H9 (cell line): Measurements from ENCODE around the gene CTDSP2. TPM values are rescaled to one million over a fixed set of nuclear protein-coding genes. Genes with fewer than 3 reads are reported as not detected.

Source experiments
- DNase-seq: peaks from one replicate; pipeline ENCODE4 v3.0.0-alpha.2; 2017
- H2AFZ ChIP-seq: one replicate; pipeline ENCODE4 v1.6.1; 2013; ENCODE audit warnings: mild to moderate bottlenecking, low read length, control low read depth, moderate library complexity
- H2AK5ac ChIP-seq: 2 replicates; pipeline ENCODE4 v1.6.1; 2013; ENCODE audit warnings: low read length, control low read depth, mixed read lengths; ENCODE audit not compliant: insufficient read length
- H2BK120ac ChIP-seq: one replicate; pipeline ENCODE4 v1.6.1; 2013; ENCODE audit warnings: low read depth, mild to moderate bottlenecking, low read length, control low read depth, inconsistent platforms; ENCODE audit not compliant: poor library complexity, severe bottlenecking
- H2BK12ac ChIP-seq: 2 replicates; pipeline ENCODE4 v1.6.1; 2013; ENCODE audit warnings: low read length, control low read depth, mixed read lengths, low read depth; ENCODE audit not compliant: insufficient read length
- H2BK15ac ChIP-seq: 2 replicates; pipeline ENCODE4 v1.6.1; 2013; ENCODE audit warnings: low read depth, low read length, control low read depth
- H2BK20ac ChIP-seq: one replicate; pipeline ENCODE4 v1.6.1; 2013; ENCODE audit warnings: low read depth, mild to moderate bottlenecking, low read length, control low read depth, inconsistent platforms; ENCODE audit not compliant: poor library complexity, severe bottlenecking
- H2BK5ac ChIP-seq: 2 replicates; pipeline ENCODE4 v1.6.1; 2013; ENCODE audit warnings: low read length, control low read depth, mixed read lengths; ENCODE audit not compliant: insufficient read length
- H3K14ac ChIP-seq: 2 replicates; pipeline ENCODE4 v1.6.1; 2013; ENCODE audit warnings: low read length, control low read depth; ENCODE audit not compliant: insufficient read depth
- H3K18ac ChIP-seq: 2 replicates; pipeline ENCODE4 v1.6.1; 2013; ENCODE audit warnings: low read depth, mild to moderate bottlenecking, mixed read lengths, low read length, control low read depth; ENCODE audit not compliant: insufficient read length
- H3K23ac ChIP-seq: 2 replicates; pipeline ENCODE4 v1.6.1; 2013; ENCODE audit warnings: low read length, control low read depth, mixed read lengths, low read depth; ENCODE audit not compliant: insufficient read length
- H3K23me2 ChIP-seq: 2 replicates; pipeline ENCODE4 v1.6.1; 2013; ENCODE audit warnings: low read depth, mild to moderate bottlenecking, mixed read lengths, low read length, control low read depth; ENCODE audit not compliant: insufficient read length, poor library complexity, severe bottlenecking
- H3K27ac ChIP-seq: 2 replicates; pipeline ENCODE4 v1.5.1; 2013; ENCODE audit warnings: low read length, control low read depth, mixed read lengths, low read depth; ENCODE audit not compliant: insufficient read length
- H3K27me3 ChIP-seq: 2 replicates; pipeline ENCODE4 v1.6.1; 2013; ENCODE audit warnings: low read length, control low read depth, inconsistent platforms; ENCODE audit not compliant: insufficient read depth
- H3K4ac ChIP-seq: 2 replicates; pipeline ENCODE4 v1.6.1; 2013; ENCODE audit warnings: low read depth, mild to moderate bottlenecking, control low read depth, inconsistent platforms, low read length, moderate library complexity
- H3K4me1 ChIP-seq: 2 replicates; pipeline ENCODE4 v1.6.1; 2013; ENCODE audit warnings: low read length, control low read depth, inconsistent platforms; ENCODE audit not compliant: insufficient read depth
- H3K4me2 ChIP-seq: 2 replicates; pipeline ENCODE4 v1.6.1; 2013; ENCODE audit warnings: low read length, control low read depth, mixed read lengths; ENCODE audit not compliant: insufficient read length, insufficient read depth
- H3K56ac ChIP-seq: 2 replicates; pipeline ENCODE4 v1.6.1; 2013; ENCODE audit warnings: low read depth, mild to moderate bottlenecking, mixed read lengths, low read length, control low read depth; ENCODE audit not compliant: insufficient read length
- H3K79me1 ChIP-seq: 2 replicates; pipeline ENCODE4 v1.6.1; 2013; ENCODE audit warnings: low read depth, mild to moderate bottlenecking, moderate library complexity, low read length, control low read depth, inconsistent platforms; ENCODE audit not compliant: insufficient read depth, poor library complexity, severe bottlenecking
- H3K79me2 ChIP-seq: 2 replicates; pipeline ENCODE4 v1.6.1; 2013; ENCODE audit warnings: low read length, control low read depth, inconsistent platforms; ENCODE audit not compliant: insufficient read depth
- H3K9ac ChIP-seq: 2 replicates; pipeline ENCODE4 v1.6.1; 2013; ENCODE audit warnings: low read length, control low read depth, mixed read lengths; ENCODE audit not compliant: insufficient read length; ENCODE audit errors: extremely low read depth
- H3K9me3 ChIP-seq: one replicate; pipeline ENCODE4 v1.6.1; 2013; ENCODE audit warnings: low read depth, low read length, inconsistent platforms; ENCODE audit not compliant: control insufficient read depth
- H3T11ph ChIP-seq: one replicate; pipeline ENCODE4 v1.6.1; 2013; ENCODE audit warnings: mild to moderate bottlenecking, low read length, control low read depth, inconsistent platforms
- H4K20me1 ChIP-seq: one replicate; pipeline ENCODE4 v1.6.1; 2013; ENCODE audit not compliant: control insufficient read depth, insufficient read length, insufficient read depth
- H4K5ac ChIP-seq: 2 replicates; pipeline ENCODE4 v1.6.1; 2013; ENCODE audit warnings: low read depth, mild to moderate bottlenecking, mixed read lengths, low read length, control low read depth; ENCODE audit not compliant: insufficient read length
- H4K8ac ChIP-seq: replicated peaks from 2 replicates; pipeline ENCODE4 v1.6.1; 2013; ENCODE audit warnings: low read length, control low read depth, mixed read lengths, low read depth; ENCODE audit not compliant: insufficient read length
- H4K91ac ChIP-seq: 2 replicates; pipeline ENCODE4 v1.6.1; 2013; ENCODE audit warnings: low read depth, mild to moderate bottlenecking, moderate library complexity, mixed read lengths, low read length, control low read depth; ENCODE audit not compliant: insufficient read length
- H3K27ac Mint-ChIP-seq, 3 experiments: 2 replicates in 2 of 3; 3 replicates in 1 of 3; pipeline ENCODE4 v1.8.0; 2020 to 2021; ENCODE audit warnings: mixed read lengths in 3 of 3, mild to moderate bottlenecking in 1 of 3, moderate library complexity in 1 of 3
- H3K27me3 Mint-ChIP-seq: 2 replicates; pipeline ENCODE4 v1.8.0; 2021; ENCODE audit warnings: low read depth, mild to moderate bottlenecking, moderate library complexity, mixed read lengths
- H3K36me3 Mint-ChIP-seq, 3 experiments: 2 replicates in 2 of 3; 3 replicates in 1 of 3; pipeline ENCODE4 v1.8.0; 2020 to 2021; ENCODE audit warnings: low read depth in 3 of 3, mixed read lengths in 3 of 3; ENCODE audit not compliant: insufficient read depth in 1 of 3
- H3K4me1 Mint-ChIP-seq, 2 experiments: 2 replicates each; pipeline ENCODE4 v1.8.0; 2020; ENCODE audit warnings: mixed read lengths in 2 of 2
- H3K4me3 Mint-ChIP-seq, 2 experiments: 2 replicates in 1 of 2; 3 replicates in 1 of 2; pipeline ENCODE4 v1.8.0; 2020 to 2021; ENCODE audit warnings: mild to moderate bottlenecking in 2 of 2, mixed read lengths in 2 of 2, moderate library complexity in 1 of 2
- H3K9me3 Mint-ChIP-seq, 2 experiments: 2 replicates in 1 of 2; 3 replicates in 1 of 2; pipeline ENCODE4 v1.8.0; 2020; ENCODE audit warnings: mild to moderate bottlenecking in 2 of 2, mixed read lengths in 2 of 2, moderate library complexity in 1 of 2
- CTCF ChIP-seq: fragments of 200-600 bp; sonication (generic); conservative IDR thresholded peaks from 3 replicates; pipeline ENCODE4 v1.8.0; 2021; ENCODE audit warnings: antibody characterized with exemption, mild to moderate bottlenecking
- WGBS: extraction: QIAGEN DNeasy Blood & Tissue Kit; methylation state at CpG from one replicate; pipeline ENCODE4 v1.1.7; 2013; ENCODE audit warnings: missing lambda C conversion rate, low lambda C conversion rate, mixed read lengths; ENCODE audit not compliant: insufficient read length; ENCODE audit errors: extremely low coverage; 5-methylcytosine and 5-hydroxymethylcytosine counted together
- total RNA-seq: library from RNA; stranded (reverse); gene quantifications from 2 replicates; pipeline ENCODE4 v1.2.1, GENCODE V29; 2021

CTDSP2 gene
- total RNA-seq, 1 experiment from 2014 or later, result 103 TPM

GRCh38 chr12:57806677-57807076 is 39.9 kb downstream of the CTDSP2 start:
- H3K27me3 ChIP-seq, result no peaks in the 10 kb centered on the region

More at GRCh38 chr12:57806677-57807076, 39.9 kb downstream of the CTDSP2 start:
- no peak overlapping the region for H4K5ac ChIP-seq
- H3K36me3 Mint-ChIP-seq, result peaks cover 0 to 11% (median 3%) of the 10 kb centered on the region in 3 experiments; a peak in 3 of 7 replicates
- no peak overlapping the region for H3T11ph ChIP-seq
- peaks cover 2 to 3% of the 10 kb centered on the region in 2 experiments; a peak in 3 of 4 replicates for H3K4me1 Mint-ChIP-seq
- H3K27me3 Mint-ChIP-seq, result no peaks in the 10 kb centered on the region
- no CpG with 5 or more reads among the region's 3 CpGs for WGBS
- H3K9me3 Mint-ChIP-seq, result no peaks in the 10 kb centered on the region
- H3K18ac ChIP-seq, result no peak overlapping the region
- no peaks in the 10 kb centered on the region for H3K79me1 ChIP-seq
- H3K23me2 ChIP-seq, result no peaks in the 10 kb centered on the region
- no peak overlapping the region for H4K8ac ChIP-seq
- no peak overlapping the region for H3K27ac ChIP-seq
- H3K79me2 ChIP-seq, result no peaks in the 10 kb centered on the region
- H3K56ac ChIP-seq, result no peak overlapping the region
- no peak overlapping the region for H2AK5ac ChIP-seq
- H3K27ac Mint-ChIP-seq, result no peak overlapping the region
- H2BK120ac ChIP-seq, result no peak overlapping the region
- DNase-seq, result no peak
- H2BK12ac ChIP-seq, result no peak overlapping the region
- no peak overlapping the region for H3K23ac ChIP-seq
- no peaks in the 10 kb centered on the region for H3K9me3 ChIP-seq
- no peak overlapping the region for H3K4me3 Mint-ChIP-seq
- no peak overlapping the region for H2AFZ ChIP-seq
- H4K91ac ChIP-seq, result no peak overlapping the region
- H3K4ac ChIP-seq, result no peak overlapping the region
- no peaks in the 10 kb centered on the region for H4K20me1 ChIP-seq
- no peak overlapping the region for H3K4me2 ChIP-seq
- H3K14ac ChIP-seq, result no peak overlapping the region
- no peak overlapping the region for H2BK15ac ChIP-seq
- H2BK20ac ChIP-seq, result no peak overlapping the region
- no peak overlapping the region for H3K9ac ChIP-seq
- no peak overlapping the region for H2BK5ac ChIP-seq
- no peak for TF ChIP-seq CTCF
- no peaks in the 10 kb centered on the region; the same call in 1 of the 2 replicates for H3K4me1 ChIP-seq
